GM21786 (cell line): Measurements from ENCODE around the gene MYO1E.

ENCODE experiments used
- ATAC-seq: cut with Tn5 transposase; IDR thresholded peaks from one replicate; pipeline ENCODE4 v1.9.1; 2021; ENCODE audit not compliant: unreplicated experiment

Gene MYO1E

DNA sequence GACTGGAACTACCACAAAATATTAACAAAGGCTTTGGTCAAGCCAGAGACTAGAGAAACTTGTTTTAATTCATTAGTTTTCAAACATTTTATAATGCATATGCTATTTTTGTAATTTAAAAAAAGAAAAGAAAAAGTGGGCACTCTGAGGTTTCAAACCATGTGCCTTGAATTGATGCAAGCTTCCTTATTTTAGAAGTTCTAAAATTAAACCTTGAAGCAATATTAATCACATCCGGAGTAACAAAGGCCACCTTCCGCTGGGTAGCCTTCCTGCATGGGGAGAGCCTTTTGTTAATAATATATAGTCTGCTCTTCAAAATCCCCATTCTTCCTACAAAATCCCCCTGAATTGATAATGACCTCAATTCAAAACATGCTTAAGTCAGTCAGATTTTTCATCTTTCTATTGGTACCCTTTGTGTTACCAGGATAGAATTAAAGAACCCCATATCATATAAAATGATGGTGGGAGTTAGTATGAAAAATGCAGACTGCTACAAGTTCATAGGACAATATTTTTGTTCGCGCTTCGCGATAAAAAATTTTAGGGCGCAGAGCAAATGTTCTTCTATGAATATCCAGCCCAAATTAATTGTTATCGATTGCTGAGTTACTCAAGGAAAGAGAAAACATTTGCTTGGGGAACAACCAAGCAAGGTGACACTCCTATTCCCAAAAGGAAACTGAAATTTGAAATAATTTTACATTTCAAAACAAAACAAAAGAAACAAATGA, 135.4 kb downstream of the MYO1E start:
- ATAC-seq = no peak

DNA sequence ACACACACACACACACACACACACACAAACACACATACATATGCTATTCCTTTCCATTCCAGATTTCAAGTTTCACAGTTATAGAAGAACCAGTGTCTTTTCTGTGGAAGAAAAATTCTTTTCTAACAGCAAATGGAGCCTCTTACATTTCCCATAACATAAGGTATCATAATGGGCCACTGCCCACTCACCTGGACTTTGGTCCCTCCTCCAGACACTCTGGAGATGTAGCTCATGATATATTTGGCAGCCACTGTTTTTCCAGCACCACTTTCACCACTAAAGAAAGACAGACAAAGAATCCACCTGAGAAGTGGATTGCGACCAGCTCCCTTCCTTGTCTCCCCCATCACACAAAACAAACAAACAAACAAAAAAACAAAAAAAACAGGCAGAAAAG, 136.3 kb downstream of the MYO1E start:
- ATAC-seq = no peak

DNA sequence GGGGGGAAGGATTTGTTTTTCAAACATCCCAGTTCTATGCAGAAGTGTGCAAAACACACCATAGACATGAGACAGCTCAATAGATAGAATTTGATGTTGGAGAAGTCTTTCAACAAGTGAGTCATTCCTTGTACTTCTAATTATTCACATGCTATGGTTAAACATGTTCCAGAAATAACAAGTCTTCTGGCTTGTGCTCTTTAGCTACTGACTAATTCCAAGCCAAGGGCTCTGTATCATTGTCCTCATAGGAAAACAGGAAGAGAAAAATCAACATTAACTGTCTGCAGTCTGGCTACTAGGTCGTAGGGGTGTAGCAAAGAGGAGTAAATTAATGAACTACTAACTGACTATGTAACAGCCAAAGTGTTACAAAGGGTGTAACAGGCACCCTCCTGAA, 140.2 kb downstream of the MYO1E start:
- no peak for ATAC-seq

- ATAC-seq = no peak
Measured at GRCh38 chr15:59230531-59231055, 142.1 kb downstream of the MYO1E start.

- no peak for ATAC-seq
Measured at GRCh38 chr15:59229453-59229852, 143.2 kb downstream of the MYO1E start.

- ATAC-seq = no peak
Measured at GRCh38 chr15:59229015-59229414, 143.7 kb downstream of the MYO1E start.

GRCh38 chr15:59227021-59227420, 145.7 kb downstream of the MYO1E start:
- ATAC-seq = no peak

GRCh38 chr15:59224474-59224873, 148.2 kb downstream of the MYO1E start:
- ATAC-seq = no peak

DNA sequence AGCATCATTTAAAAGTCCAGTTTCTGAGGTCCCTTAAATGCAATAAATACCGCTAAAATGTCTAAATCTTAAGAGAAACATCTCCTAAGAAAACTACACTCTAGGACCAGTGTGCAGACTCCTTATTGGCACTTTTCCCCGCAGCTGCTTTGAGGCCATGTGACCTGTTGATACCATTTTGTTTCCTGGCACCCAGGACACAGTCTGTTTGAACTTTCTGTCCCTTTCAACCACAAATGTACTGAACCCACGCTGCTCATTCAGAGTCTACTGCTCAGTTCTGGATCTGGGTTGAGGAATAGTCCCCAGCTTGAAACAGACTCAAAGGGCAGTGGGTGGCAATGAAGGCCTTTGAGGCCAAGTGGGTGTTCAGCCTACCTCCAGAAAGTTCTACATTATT, 148.9 kb downstream of the MYO1E start:
- no peak for ATAC-seq

GRCh38 chr15:59222906-59223550, 149.6 kb downstream of the MYO1E start:
- ATAC-seq = no peak

DNA sequence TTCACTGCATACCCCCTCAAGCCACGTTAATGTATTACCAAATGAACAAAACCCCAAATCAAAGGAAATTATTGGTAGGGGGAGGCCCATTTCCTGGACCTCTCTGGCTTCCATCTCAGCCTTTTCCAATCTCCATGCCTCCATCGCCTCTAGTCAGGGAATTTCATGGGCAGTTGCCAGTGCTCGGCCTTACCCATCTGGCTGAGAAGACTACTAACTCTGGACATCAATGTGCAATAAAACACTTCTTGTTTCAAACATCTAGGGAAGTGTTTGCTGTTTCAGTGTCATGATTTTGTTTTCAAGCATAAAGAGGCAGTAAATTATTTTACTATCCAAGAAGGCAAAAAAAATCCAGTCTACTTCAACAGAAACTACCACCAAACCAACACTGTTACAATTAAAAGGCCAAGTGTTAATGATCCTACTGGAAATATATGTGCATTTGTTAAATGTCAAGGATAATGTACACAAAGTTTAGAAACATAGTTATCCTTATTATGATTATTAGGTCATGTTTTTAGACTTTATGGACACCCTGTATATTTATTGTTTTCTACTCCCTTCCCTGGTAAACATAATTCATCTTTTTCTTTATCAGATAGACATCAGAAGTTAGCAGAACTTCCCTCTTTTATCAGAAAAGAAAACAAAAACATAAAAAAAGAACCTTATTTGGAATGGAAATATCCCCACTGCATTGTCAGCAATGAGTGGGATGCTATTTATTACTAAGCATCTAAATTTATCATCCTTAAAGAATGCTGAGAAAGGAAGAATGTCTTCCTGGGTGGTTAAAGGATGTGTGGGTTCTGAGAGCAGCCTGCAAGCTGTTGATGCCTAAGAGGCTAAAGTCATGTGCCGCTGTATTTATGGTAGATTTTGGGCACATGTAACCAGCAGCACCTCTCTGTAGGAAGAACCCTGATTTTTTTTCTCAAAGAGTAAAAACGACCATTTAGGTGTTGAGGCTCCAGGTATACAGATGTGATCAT, 150.9 kb downstream of the MYO1E start:
- ATAC-seq = no peak

DNA sequence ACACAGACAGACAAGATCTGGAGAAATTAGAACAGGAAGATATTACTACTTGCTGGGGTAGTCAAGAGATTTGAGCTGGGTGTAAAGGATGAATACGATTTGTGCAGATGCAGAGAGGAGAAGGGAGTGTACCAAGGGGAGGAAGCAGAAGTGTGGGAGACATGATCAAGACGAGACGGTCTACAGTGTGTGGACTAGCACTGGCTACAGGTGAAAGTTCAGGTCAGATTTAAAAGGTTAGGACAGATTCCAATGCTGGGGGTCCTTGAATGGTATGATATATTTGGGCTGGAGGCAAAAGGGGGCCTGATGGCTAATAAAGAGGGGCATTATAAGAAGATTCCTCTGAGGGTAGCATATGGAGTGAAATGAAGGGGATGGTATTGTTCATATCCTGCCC, 154.0 kb downstream of the MYO1E start:
- no peak for ATAC-seq

DNA sequence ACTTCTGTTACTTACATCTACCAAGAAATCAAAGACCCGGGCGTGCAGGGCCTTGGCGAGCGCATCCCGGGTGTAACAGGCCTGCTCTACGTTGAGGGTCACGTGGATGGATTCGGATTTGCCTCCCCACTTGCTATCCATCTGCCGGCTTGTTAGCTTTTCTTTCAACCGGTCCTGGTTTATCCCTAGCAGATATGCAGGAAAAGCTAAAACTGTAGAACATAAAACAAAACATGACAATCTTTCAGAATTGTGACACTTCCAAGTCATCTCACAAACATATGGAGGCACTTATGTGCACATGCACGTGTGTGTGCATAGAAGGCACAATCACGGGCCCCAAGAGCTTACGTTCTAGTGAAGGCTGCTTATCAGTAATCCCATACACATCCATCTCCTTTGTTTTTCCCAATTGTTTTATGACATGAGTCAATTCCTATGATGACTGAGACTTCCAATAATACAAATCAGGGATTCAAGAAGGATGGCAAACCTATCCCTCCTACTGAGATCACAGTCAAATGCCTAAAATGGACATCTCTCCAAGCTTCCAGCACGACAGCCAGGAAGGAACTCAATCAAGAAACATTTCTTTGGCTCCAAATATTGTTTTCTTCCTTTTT, 154.7 kb downstream of the MYO1E start:
- ATAC-seq = no peak

- no peak for ATAC-seq
Measured at GRCh38 chr15:59216911-59217310, 155.8 kb downstream of the MYO1E start.

- no peak for ATAC-seq
Measured at GRCh38 chr15:59210186-59210585, 162.5 kb downstream of the MYO1E start.

DNA sequence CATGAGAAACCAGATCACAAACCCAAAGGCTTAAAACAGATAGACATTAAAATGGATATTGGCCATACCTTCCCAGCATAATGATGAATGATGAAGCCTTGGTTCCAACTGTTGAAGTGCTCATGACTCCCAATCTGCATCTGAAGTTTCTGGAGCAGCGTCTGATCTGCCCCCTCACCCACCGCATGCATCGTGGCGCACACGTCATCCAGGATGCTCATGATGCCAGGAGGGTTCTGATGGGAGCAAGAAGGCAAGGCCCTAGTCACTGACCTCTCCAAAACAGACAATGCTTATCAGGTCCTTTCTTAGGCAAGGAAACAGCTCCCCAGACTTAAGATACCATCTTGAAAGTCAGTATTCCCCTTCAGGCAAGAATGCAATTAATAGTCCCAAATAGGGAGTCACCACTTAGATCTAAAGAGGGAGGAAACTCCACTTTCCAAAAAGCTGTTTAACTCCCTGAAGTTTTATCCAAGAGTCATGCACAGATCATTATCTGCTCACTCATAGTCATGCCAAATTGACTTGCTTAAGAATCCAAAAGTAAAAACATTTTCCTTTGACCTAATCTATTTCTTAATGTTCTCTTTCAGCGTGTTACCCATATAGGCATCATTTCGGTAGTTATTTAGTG, 163.9 kb downstream of the MYO1E start:
- no peak for ATAC-seq

DNA sequence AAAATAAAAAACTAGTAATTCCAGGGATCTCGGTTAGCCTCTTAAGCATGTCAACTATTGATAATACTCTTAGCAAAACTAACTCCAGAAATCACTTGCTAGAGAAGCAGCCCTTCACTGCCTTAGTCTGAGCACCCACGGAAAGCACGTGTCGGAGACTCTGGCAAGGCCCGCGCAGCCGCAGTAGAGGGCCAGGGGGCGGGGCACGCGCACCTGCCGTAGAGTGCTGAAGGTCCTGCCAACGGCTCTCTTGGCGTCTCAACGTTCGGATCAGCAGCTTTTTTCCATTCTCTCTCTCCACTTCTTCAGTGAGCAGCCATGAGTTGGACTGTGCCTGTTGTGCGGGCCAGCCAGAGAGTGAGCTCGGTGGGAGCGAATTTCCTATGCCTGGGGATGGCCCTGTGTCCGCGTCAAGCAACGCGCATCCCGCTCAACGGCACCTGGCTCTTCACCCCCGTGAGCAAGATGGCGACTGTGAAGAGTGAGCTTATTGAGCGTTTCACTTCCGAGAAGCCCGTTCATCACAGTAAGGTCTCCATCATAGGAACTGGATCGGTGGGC, 166.0 kb downstream of the MYO1E start, which contains the start of gene LDHAL6B:
LDHAL6B (plus strand) TSS at position 221 of the 561 bp plus-strand sequence; CDS start at position 319, 98 bp downstream.
- ATAC-seq = no peak

GRCh38 chr15:59205839-59206622, 166.6 kb downstream of the MYO1E start:
- no peak for ATAC-seq

GRCh38 chr15:59203657-59204056, 169.0 kb downstream of the MYO1E start:
- no peak for ATAC-seq
